GM21360 (cell line): ENCODE results near the gene ENTREP3.

ENCODE experiments used
- ATAC-seq: cut with Tn5 transposase; IDR thresholded peaks from one replicate; pipeline ENCODE4 v1.9.1; 2021; ENCODE audit warnings: mild to moderate bottlenecking, moderate library complexity; ENCODE audit not compliant: unreplicated experiment

Gene ENTREP3

DNA sequence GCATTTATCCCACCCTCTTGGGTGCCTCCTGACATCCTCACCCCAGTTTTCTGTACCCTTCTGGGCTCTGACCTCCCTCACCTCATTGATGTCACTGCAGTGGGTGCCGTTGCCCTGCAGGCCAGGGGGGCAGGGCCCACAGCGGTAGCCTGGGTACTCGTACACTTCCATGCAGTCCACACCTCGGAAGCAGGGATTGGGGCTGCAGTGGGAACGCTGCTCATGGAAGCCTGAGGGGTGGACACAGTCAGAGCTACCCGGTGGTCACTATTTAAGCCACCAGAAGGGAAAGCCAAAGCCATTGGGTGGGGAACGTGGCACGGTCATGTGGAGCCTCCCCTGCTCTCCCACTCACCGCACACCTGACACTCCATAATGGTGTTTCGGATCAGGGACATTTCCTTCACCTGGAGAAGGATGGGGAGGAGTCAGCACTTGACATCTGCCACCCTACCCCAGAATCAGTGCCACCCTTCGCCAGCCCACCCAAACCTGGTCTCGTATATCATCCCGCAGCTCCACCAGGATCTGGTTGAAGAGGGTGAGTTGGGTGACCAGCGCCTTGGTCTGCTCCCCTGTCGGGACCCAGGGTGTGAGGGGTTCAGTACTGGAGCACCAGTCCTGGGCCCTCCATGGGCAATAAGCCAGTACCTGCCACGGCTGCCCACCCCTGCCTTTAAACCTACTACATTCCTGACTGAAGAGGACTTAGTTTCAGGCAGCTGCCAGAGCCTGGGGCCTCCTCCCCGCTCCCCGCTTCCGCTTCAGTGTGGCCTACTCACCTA is 52.4 kb downstream of the ENTREP3 start:
- no peak for ATAC-seq

DNA sequence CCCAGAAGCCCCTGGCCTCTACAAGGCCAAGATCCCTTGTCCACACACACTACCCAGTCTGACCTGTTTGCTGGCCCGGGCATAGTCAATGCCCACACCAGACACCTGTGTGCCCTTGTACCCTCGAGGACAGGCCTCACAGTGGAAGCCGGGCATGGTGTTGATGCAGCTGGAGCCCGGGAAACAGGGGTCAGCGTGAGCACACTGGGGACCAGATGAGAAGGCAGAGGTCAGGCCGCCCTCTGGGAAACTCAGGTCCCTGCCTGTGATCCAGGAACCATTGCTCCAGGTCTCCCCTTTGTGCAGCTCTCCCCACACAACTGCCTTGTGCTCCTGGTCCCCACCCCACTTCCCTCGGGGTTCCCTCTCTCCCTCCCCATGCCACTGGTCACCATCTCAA is 53.1 kb downstream of the ENTREP3 start:
- no peak for ATAC-seq

DNA sequence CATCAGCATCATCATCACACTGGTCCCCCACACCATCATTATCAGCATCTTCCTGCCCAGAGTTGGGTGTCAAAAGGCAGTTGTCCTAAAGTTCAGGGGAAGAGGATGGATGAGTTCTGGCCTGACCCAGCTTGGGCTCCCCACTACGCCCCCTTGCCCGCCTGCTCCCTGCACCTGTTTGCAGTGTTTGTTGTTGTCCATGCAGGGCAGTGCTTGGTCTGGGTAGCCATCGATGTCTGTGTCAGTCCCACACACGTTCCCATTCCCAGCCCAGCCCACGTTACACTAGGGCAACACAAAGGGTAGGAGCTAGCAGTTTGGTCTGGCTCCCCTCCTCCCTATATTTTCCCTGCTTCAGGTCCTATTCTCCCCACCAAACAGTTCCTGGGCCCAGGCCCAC is 54.4 kb downstream of the ENTREP3 start:
- ATAC-seq, result no peak

DNA sequence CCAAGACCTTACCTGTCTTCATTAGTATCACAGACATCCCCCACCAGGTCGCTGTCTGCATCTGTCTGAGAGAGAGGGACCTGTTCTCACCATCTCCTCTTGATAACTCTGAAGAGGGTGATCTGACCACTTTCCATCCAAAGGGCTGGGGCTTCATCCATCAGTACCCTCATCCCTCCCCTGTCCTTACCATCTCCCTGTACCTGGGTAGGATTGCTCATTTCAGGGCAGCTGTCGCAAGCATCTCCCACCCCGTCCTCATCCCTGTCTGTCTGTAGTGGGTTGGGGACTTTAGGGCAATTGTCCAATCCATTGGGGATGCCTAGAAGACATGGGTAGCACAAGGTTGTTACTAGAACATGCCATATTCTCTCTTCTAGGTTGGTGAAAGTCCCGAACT is 55.5 kb downstream of the ENTREP3 start:
- no peak for ATAC-seq

DNA sequence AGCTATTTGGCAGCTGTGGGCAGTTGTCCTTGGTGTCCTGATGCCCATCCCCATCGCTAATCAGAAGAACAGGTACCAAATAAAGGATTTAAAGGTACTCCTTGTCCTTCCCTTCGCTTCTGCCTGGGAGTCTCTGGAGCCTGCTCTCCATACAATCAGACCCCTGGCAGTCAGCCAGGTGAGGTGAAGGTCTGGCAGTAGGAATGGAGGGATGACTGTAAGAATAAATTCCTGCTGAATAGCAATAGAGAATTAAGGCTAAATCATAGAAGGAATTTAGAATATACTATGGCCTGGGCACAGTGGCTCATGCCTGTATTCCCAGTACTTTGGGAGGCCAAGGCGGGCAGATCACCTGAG is 56.8 kb downstream of the ENTREP3 start:
- no peak for ATAC-seq

DNA sequence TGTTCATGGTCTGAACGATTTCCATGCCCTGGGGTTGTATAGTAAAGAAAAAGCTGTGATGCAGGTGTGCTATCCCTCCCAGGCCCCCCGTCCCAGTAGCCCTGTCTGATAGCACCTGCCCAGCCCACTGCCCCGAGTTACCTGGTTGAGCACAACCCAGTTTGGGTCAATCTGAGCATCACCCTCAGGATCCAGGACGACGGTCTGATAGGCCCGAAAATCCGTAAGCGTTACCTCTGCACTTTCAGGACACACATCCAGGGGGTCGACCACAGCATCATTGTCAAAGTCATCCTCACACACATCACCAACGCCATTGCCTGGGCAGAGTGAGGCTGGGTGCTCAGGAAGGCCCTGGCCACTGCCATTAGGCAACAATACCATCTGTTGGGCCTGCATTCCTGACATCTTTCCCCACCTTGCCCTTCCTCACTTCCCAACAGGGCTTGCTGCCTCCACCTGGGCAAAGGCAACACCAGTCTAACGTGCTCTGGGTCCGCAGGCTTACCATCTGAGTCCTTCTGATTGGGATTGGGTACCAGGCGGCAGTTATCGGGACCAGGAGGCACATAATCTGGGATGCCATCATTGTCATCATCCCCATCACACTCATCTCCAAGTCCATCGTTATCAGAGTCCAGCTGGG is 57.3 kb downstream of the ENTREP3 start:
- ATAC-seq, result no peak
